ENCODE results near the gene STX8.

DNA sequence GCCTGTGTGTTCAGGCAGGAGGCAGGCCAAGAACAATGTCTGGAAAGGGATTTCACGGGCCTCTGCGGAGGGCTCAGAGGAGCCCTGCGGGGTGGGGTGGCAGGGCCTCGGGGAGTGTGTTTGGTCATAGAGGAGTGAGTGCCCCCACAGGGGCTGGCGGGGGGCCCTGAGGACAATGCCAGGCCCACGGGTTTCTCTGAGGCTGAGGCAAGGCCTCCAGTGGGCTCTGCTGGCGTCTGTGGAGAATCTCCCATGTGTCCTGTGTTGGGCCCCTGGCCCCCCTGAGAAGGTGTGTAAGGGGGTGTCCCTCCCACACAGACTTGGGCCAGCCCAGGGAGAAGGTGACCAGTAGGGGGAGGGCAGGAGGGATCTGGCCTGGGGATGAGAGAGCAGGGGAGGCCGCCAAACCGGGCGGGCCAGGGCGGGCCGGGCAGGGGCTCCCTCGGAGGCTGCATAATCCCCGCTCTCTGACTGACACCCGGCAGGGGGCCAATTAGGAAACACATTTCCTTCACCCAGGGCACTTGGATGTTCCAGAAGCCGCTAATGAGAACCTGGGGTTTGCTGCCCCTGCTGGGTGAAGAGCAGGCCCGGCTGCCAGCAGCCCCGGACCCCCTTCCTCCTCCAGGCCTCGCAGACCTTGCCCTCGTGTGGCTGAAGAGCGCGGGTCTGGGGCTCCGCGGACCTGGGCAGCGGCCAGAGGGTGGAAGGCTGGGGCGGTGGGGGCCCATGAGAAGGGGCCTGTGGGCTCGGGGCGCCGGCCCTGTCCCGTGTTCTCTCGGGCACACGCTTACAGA is 350.1 kb downstream of the STX8 start:
- no peak for TF ChIP-seq POLR2A (conservative IDR thresholded peaks at IDR 0.05)
- TF ChIP-seq HNRNPL (IDR thresholded peaks at IDR 0.05; ENCODE audit: low read depth, low read length) = no peak
- TF ChIP-seq E2F6 (IDR thresholded peaks at IDR 0.05; ENCODE audit: borderline replicate concordance in 1 of 2, extremely low read depth in 1 of 2, insufficient read depth in 1 of 2, insufficient read length in 1 of 2, low read depth in 1 of 2, low read length in 1 of 2, poor library complexity in 1 of 2, severe bottlenecking in 1 of 2) = no peak
- no peak for TF ChIP-seq TAF7 (tag; IDR thresholded peaks at IDR 0.05)
- TF ChIP-seq, protein P1, sequence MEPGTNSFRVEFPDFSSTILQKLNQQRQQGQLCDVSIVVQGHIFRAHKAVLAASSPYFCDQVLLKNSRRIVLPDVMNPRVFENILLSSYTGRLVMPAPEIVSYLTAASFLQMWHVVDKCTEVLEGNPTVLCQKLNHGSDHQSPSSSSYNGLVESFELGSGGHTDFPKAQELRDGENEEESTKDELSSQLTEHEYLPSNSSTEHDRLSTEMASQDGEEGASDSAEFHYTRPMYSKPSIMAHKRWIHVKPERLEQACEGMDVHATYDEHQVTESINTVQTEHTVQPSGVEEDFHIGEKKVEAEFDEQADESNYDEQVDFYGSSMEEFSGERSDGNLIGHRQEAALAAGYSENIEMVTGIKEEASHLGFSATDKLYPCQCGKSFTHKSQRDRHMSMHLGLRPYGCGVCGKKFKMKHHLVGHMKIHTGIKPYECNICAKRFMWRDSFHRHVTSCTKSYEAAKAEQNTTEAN (CRISPR knock-in tag; IDR thresholded peaks at IDR 0.05) = no peak
- TF ChIP-seq, protein P2, sequence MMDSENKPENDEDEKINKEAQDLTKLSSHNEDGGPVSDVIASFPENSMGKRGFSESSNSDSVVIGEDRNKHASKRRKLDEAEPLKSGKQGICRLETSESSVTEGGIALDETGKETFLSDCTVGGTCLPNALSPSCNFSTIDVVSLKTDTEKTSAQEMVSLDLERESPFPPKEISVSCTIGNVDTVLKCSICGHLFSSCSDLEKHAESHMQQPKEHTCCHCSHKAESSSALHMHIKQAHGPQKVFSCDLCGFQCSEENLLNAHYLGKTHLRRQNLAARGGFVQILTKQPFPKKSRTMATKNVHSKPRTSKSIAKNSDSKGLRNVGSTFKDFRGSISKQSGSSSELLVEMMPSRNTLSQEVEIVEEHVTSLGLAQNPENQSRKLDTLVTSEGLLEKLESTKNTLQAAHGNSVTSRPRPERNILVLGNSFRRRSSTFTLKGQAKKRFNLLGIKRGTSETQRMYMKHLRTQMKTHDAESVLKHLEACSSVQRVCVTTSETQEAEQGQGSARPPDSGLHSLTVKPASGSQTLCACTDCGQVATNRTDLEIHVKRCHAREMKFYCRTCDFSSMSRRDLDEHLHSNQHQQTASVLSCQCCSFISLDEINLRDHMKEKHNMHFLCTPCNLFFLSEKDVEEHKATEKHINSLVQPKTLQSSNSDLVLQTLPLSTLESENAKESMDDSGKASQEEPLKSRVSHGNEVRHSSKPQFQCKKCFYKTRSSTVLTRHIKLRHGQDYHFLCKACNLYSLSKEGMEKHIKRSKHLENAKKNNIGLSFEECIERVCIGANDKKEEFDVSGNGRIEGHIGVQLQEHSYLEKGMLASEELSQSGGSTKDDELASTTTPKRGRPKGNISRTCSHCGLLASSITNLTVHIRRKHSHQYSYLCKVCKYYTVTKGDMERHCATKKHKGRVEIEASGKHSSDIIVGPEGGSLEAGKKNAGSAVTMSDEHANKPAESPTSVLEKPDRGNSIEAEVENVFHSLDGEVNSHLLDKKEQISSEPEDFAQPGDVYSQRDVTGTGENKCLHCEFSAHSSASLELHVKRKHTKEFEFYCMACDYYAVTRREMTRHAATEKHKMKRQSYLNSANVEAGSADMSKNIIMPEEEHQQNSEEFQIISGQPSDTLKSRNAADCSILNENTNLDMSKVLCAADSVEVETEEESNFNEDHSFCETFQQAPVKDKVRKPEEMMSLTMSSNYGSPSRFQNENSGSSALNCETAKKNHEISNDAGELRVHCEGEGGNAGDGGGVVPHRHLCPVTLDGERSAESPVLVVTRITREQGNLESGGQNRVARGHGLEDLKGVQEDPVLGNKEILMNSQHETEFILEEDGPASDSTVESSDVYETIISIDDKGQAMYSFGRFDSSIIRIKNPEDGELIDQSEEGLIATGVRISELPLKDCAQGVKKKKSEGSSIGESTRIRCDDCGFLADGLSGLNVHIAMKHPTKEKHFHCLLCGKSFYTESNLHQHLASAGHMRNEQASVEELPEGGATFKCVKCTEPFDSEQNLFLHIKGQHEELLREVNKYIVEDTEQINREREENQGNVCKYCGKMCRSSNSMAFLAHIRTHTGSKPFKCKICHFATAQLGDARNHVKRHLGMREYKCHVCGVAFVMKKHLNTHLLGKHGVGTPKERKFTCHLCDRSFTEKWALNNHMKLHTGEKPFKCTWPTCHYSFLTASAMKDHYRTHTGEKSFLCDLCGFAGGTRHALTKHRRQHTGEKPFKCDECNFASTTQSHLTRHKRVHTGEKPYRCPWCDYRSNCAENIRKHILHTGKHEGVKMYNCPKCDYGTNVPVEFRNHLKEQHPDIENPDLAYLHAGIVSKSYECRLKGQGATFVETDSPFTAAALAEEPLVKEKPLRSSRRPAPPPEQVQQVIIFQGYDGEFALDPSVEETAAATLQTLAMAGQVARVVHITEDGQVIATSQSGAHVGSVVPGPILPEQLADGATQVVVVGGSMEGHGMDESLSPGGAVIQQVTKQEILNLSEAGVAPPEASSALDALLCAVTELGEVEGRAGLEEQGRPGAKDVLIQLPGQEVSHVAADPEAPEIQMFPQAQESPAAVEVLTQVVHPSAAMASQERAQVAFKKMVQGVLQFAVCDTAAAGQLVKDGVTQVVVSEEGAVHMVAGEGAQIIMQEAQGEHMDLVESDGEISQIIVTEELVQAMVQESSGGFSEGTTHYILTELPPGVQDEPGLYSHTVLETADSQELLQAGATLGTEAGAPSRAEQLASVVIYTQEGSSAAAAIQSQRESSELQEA (IDR thresholded peaks at IDR 0.05; ENCODE audit: low read depth) = no peak
- TF ChIP-seq ZNF318 (IDR thresholded peaks at IDR 0.05; ENCODE audit: borderline replicate concordance in 1 of 2, low read depth in 1 of 2) = no peak
- no peak for TF ChIP-seq PCBP2 (IDR thresholded peaks at IDR 0.05; ENCODE audit: low read depth, low read length, poor library complexity, severe bottlenecking)
